ENCODE results near the gene MICAL1.

MICAL1 gene

GRCh38 chr6:109475625-109476024 is 20.1 kb upstream of the MICAL1 start:
- Histone ChIP-seq H3K36me3 (ENCODE audit: control insufficient read depth, insufficient read depth, low read length) (peaks cover 90% of the 10 kb centered on the region), H3K4me3 (ENCODE audit: extremely low read depth, insufficient read depth, low read length, poor library complexity, severe bottlenecking) (no peak overlapping the region), H3K4me1 (ENCODE audit: control insufficient read depth, insufficient read depth, low read length, poor library complexity, severe bottlenecking) (peaks cover 11% of the 10 kb centered on the region), H3K9me3 (ENCODE audit: control insufficient read depth, low read length) (no peaks in the 10 kb centered on the region), H3K27ac (ENCODE audit: low read depth, low read length, severe bottlenecking) (no peak overlapping the region)
- 100% methylated on average over 1 of the region's 2 CpGs; no CpG with 5 or more reads in 1 of the 2 experiments for WGBS, 2 experiments (ENCODE audit: insufficient coverage in 2 of 2)

GRCh38 chr6:109474995-109475394 is 19.4 kb upstream of the MICAL1 start:
- 89 to 97% methylated on average over 3 of the region's 4 CpGs for WGBS, 2 experiments (ENCODE audit: insufficient coverage in 2 of 2)
- Histone ChIP-seq H3K27ac (ENCODE audit: low read depth, low read length, severe bottlenecking) (no peak overlapping the region), H3K36me3 (ENCODE audit: control insufficient read depth, insufficient read depth, low read length) (peaks cover 89% of the 10 kb centered on the region), H3K4me3 (ENCODE audit: extremely low read depth, insufficient read depth, low read length, poor library complexity, severe bottlenecking) (no peak overlapping the region), H3K4me1 (ENCODE audit: control insufficient read depth, insufficient read depth, low read length, poor library complexity, severe bottlenecking) (peaks cover 9% of the 10 kb centered on the region), H3K9me3 (ENCODE audit: control insufficient read depth, low read length) (no peaks in the 10 kb centered on the region)

- Histone ChIP-seq H3K36me3 (ENCODE audit: control insufficient read depth, insufficient read depth, low read length) (peaks cover 90% of the 10 kb centered on the region), H3K27ac (ENCODE audit: low read depth, low read length, severe bottlenecking) (no peak overlapping the region), H3K4me3 (ENCODE audit: extremely low read depth, insufficient read depth, low read length, poor library complexity, severe bottlenecking) (no peak overlapping the region), H3K9me3 (ENCODE audit: control insufficient read depth, low read length) (no peaks in the 10 kb centered on the region), H3K4me1 (ENCODE audit: control insufficient read depth, insufficient read depth, low read length, poor library complexity, severe bottlenecking) (peaks cover 4% of the 10 kb centered on the region)
- 95 to 97% methylated on average over 2 to 3 of the region's 3 CpGs for WGBS, 2 experiments (ENCODE audit: insufficient coverage in 2 of 2)
Observed at GRCh38 chr6:109473120-109473519, 17.5 kb upstream of the MICAL1 start.

- H3K4me3 ChIP-seq (ENCODE audit: extremely low read depth, insufficient read depth, low read length, poor library complexity, severe bottlenecking): no peak overlapping the region
- H3K4me1 ChIP-seq (ENCODE audit: control insufficient read depth, insufficient read depth, low read length, poor library complexity, severe bottlenecking): peaks cover 6% of the 10 kb centered on the region
- peaks cover 92% of the 10 kb centered on the region for H3K36me3 ChIP-seq (ENCODE audit: control insufficient read depth, insufficient read depth, low read length)
- H3K9me3 ChIP-seq (ENCODE audit: control insufficient read depth, low read length): no peaks in the 10 kb centered on the region
- H3K27ac ChIP-seq (ENCODE audit: low read depth, low read length, severe bottlenecking): no peak overlapping the region
- 95 to 98% methylated on average over 8 of the region's 9 CpGs for WGBS, 2 experiments (ENCODE audit: insufficient coverage in 2 of 2)
Observed at GRCh38 chr6:109472132-109472995, 16.8 kb upstream of the MICAL1 start.

GRCh38 chr6:109471105-109471810 is 15.7 kb upstream of the MICAL1 start:
- WGBS, 2 experiments (ENCODE audit: insufficient coverage in 2 of 2): 93 to 95% methylated on average over 2 of the region's 5 CpGs
- Histone ChIP-seq H3K4me3 (ENCODE audit: extremely low read depth, insufficient read depth, low read length, poor library complexity, severe bottlenecking) (no peak overlapping the region), H3K36me3 (ENCODE audit: control insufficient read depth, insufficient read depth, low read length) (peaks cover 92% of the 10 kb centered on the region)

GRCh38 chr6:109469591-109470189 is 14.1 kb upstream of the MICAL1 start:
- H3K27ac ChIP-seq (ENCODE audit: low read depth, low read length, severe bottlenecking): no peak overlapping the region
- no peak overlapping the region for H3K4me3 ChIP-seq (ENCODE audit: extremely low read depth, insufficient read depth, low read length, poor library complexity, severe bottlenecking)
- no peaks in the 10 kb centered on the region for H3K9me3 ChIP-seq (ENCODE audit: control insufficient read depth, low read length)
- H3K36me3 ChIP-seq (ENCODE audit: control insufficient read depth, insufficient read depth, low read length): peaks cover 90% of the 10 kb centered on the region
- peaks cover 6% of the 10 kb centered on the region for H3K4me1 ChIP-seq (ENCODE audit: control insufficient read depth, insufficient read depth, low read length, poor library complexity, severe bottlenecking)
- 94 to 97% methylated on average over 3 to 5 of the region's 5 CpGs for WGBS, 2 experiments (ENCODE audit: insufficient coverage in 2 of 2)

More at GRCh38 chr6:109471105-109471810, 15.7 kb upstream of the MICAL1 start:
- Histone ChIP-seq H3K4me1 (ENCODE audit: control insufficient read depth, insufficient read depth, low read length, poor library complexity, severe bottlenecking) (peaks cover 6% of the 10 kb centered on the region), H3K9me3 (ENCODE audit: control insufficient read depth, low read length) (no peaks in the 10 kb centered on the region), H3K27ac (ENCODE audit: low read depth, low read length, severe bottlenecking) (no peak overlapping the region)

GRCh38 chr6:109467696-109468095 is 12.1 kb upstream of the MICAL1 start:
- Histone ChIP-seq H3K36me3 (ENCODE audit: control insufficient read depth, insufficient read depth, low read length) (peaks cover 81% of the 10 kb centered on the region), H3K27ac (ENCODE audit: low read depth, low read length, severe bottlenecking) (no peak overlapping the region), H3K9me3 (ENCODE audit: control insufficient read depth, low read length) (no peaks in the 10 kb centered on the region), H3K4me1 (ENCODE audit: control insufficient read depth, insufficient read depth, low read length, poor library complexity, severe bottlenecking) (peaks cover 6% of the 10 kb centered on the region), H3K4me3 (ENCODE audit: extremely low read depth, insufficient read depth, low read length, poor library complexity, severe bottlenecking) (no peak overlapping the region)
- WGBS, 2 experiments (ENCODE audit: insufficient coverage in 2 of 2): 93 to 95% methylated on average over 6 of the region's 6 CpGs

GRCh38 chr6:109466212-109466923 is 10.8 kb upstream of the MICAL1 start:
- H3K4me1 ChIP-seq (ENCODE audit: control insufficient read depth, insufficient read depth, low read length, poor library complexity, severe bottlenecking): peaks cover 6% of the 10 kb centered on the region
- 94 to 100% methylated on average over 4 to 6 of the region's 7 CpGs for WGBS, 2 experiments (ENCODE audit: insufficient coverage in 2 of 2)
- peaks cover 79% of the 10 kb centered on the region for H3K36me3 ChIP-seq (ENCODE audit: control insufficient read depth, insufficient read depth, low read length)
- H3K9me3 ChIP-seq (ENCODE audit: control insufficient read depth, low read length): no peaks in the 10 kb centered on the region
- no peak overlapping the region for H3K27ac ChIP-seq (ENCODE audit: low read depth, low read length, severe bottlenecking)
- no peak overlapping the region for H3K4me3 ChIP-seq (ENCODE audit: extremely low read depth, insufficient read depth, low read length, poor library complexity, severe bottlenecking)

GRCh38 chr6:109465772-109466171 is 10.2 kb upstream of the MICAL1 start:
- Histone ChIP-seq H3K9me3 (ENCODE audit: control insufficient read depth, low read length) (no peaks in the 10 kb centered on the region), H3K4me1 (ENCODE audit: control insufficient read depth, insufficient read depth, low read length, poor library complexity, severe bottlenecking) (peaks cover 6% of the 10 kb centered on the region), H3K36me3 (ENCODE audit: control insufficient read depth, insufficient read depth, low read length) (peaks cover 73% of the 10 kb centered on the region), H3K27ac (ENCODE audit: low read depth, low read length, severe bottlenecking) (no peak overlapping the region), H3K4me3 (ENCODE audit: extremely low read depth, insufficient read depth, low read length, poor library complexity, severe bottlenecking) (no peak overlapping the region)
- 92 to 96% methylated on average over 7 of the region's 7 CpGs for WGBS, 2 experiments (ENCODE audit: insufficient coverage in 2 of 2)
